Gastrocnemius medialis (tissue), 4 donors: ENCODE data around the gene TMPRSS11B.

Experiments used
- CTCF ChIP-seq, 5 experiments: fragments of 450-650 bp in 3 of 5; fragments of 200-600 bp in 2 of 5; sonication (generic) in 2 of 5; IDR thresholded peaks in 4 of 5; conservative IDR thresholded peaks in 1 of 5; 1 replicate in 4 of 5; 2 replicates in 1 of 5; pipeline ENCODE4 v1.5.1; 2016 to 2019; ENCODE audit warnings: antibody characterized with exemption in 5 of 5, mild to moderate bottlenecking in 3 of 5, moderate library complexity in 3 of 5
- POLR2A ChIP-seq, 2 donors: fragments of 450-650 bp; IDR thresholded peaks; one replicate each; pipeline ENCODE4 v1.6.1; 2017; ENCODE audit warnings: antibody characterized with exemption in 2 of 2, mild to moderate bottlenecking in 2 of 2, moderate library complexity in 2 of 2

GRCh38 chr4:68176904-68177303 is 68.6 kb downstream of the TMPRSS11B start:
- TF ChIP-seq CTCF (IDR thresholded peaks at IDR 0.05 in 4 of 5, conservative IDR thresholded peaks at IDR 0.05 in 1 of 5): no peak
- TF ChIP-seq POLR2A (IDR thresholded peaks at IDR 0.05): no peak
